Stimulated activated CD4-positive, alpha-beta T cell treated with anti-CD3 and anti-CD28 coated beads, Interleukin-2, amount 100 ng/mL, for 48 hours (primary cell): Measurements from ENCODE around the gene ZYG11B.
"Not testable (repeated sequence)": the region's sequence is repeated elsewhere in the genome, so short reads cannot be mapped to it uniquely, and the experiment has no call there.

Experiments
- DNase-seq, 2 donors: peaks; one replicate each; pipeline ENCODE4 v3.0.0-alpha.2; 2020

ZYG11B gene

GRCh38 chr1:52759908-52760307 lies 33.7 kb downstream of the ZYG11B start:
- no peak for DNase-seq

- no peak for DNase-seq
These were observed 41.5 kb downstream of the ZYG11B start for GRCh38 chr1:52767596-52768280.

- no peak for DNase-seq
These were observed 43.2 kb downstream of the ZYG11B start for GRCh38 chr1:52769346-52770033.

- no peak for DNase-seq
These were observed 45.1 kb downstream of the ZYG11B start for GRCh38 chr1:52771384-52771783.

GRCh38 chr1:52786148-52786547 lies 59.9 kb downstream of the ZYG11B start:
- DNase-seq, result no peak

GRCh38 chr1:52790429-52790828 lies 64.2 kb downstream of the ZYG11B start:
- not testable (repeated sequence) for DNase-seq

GRCh38 chr1:52792036-52792435 lies 65.8 kb downstream of the ZYG11B start:
- no peak for DNase-seq

- DNase-seq, result not testable (repeated sequence)
These were observed 67.5 kb downstream of the ZYG11B start for GRCh38 chr1:52793717-52794116.

GRCh38 chr1:52795464-52795863 lies 69.2 kb downstream of the ZYG11B start:
- no peak for DNase-seq

GRCh38 chr1:52798331-52798730 lies 72.1 kb downstream of the ZYG11B start:
- no peak for DNase-seq

- DNase-seq, result no peak
These were observed 74.8 kb downstream of the ZYG11B start for GRCh38 chr1:52801011-52801410.

GRCh38 chr1:52804083-52804482 lies 77.8 kb downstream of the ZYG11B start:
- DNase-seq, result not testable (repeated sequence)

GRCh38 chr1:52814465-52814864 lies 88.2 kb downstream of the ZYG11B start:
- DNase-seq, result no peak

- DNase-seq, result not testable (repeated sequence)
These were observed 94.6 kb downstream of the ZYG11B start for GRCh38 chr1:52820830-52821229.

GRCh38 chr1:52825868-52826267 lies 99.6 kb downstream of the ZYG11B start:
- DNase-seq, result no peak

- no peak for DNase-seq
These were observed 108.5 kb downstream of the ZYG11B start for GRCh38 chr1:52834798-52835197.

GRCh38 chr1:52836035-52836434 lies 109.8 kb downstream of the ZYG11B start:
- no peak for DNase-seq

GRCh38 chr1:52839175-52839574 lies 112.9 kb downstream of the ZYG11B start:
- not testable (repeated sequence) for DNase-seq

- DNase-seq, result peak; percentile 60 to 73
These were observed 116.5 kb downstream of the ZYG11B start, which contains the start of gene ZYG11A for GRCh38 chr1:52842643-52843310. TSS of gene ZYG11A (plus strand) at chr1:52842760. CDS start at chr1:52842884, 124 bp downstream.

GRCh38 chr1:52845119-52845518 lies 118.9 kb downstream of the ZYG11B start:
- DNase-seq, result not testable (repeated sequence)

GRCh38 chr1:52848423-52848822 lies 122.2 kb downstream of the ZYG11B start:
- no peak for DNase-seq

GRCh38 chr1:52850951-52851350 lies 124.7 kb downstream of the ZYG11B start:
- no peak for DNase-seq

GRCh38 chr1:52852854-52853253 lies 126.6 kb downstream of the ZYG11B start:
- DNase-seq, result no peak

- DNase-seq, result no peak
These were observed 129.3 kb downstream of the ZYG11B start for GRCh38 chr1:52855584-52855983.
